ENCODE measurements around the gene MYH1.
"Not testable (repeated sequence)": the region's sequence is repeated elsewhere in the genome, so short reads cannot be mapped to it uniquely, and the experiment has no call there.

The MYH1 gene

GRCh38 chr17:10518271-10519037, at the start of gene MYH1:
Gene MYH1, minus strand, starts transcription at chr17:10518542. Its CDS starts 1,900 bp downstream, at chr17:10516642.
- no peak for DNase-seq (ENCODE audit: low spot score)

GRCh38 chr17:10563991-10564660, 45.8 kb upstream of the MYH1 start:
- DNase-seq (ENCODE audit: low spot score) = no peak

GRCh38 chr17:10558049-10558448, 39.7 kb upstream of the MYH1 start:
- DNase-seq (ENCODE audit: low spot score) = no peak

- no peak for DNase-seq (ENCODE audit: low spot score)
Observed at GRCh38 chr17:10557422-10557821, 39.1 kb upstream of the MYH1 start.

GRCh38 chr17:10556301-10557005, 38.1 kb upstream of the MYH1 start:
- DNase-seq (ENCODE audit: low spot score) = no peak

- DNase-seq (ENCODE audit: low spot score) = no peak
Observed at GRCh38 chr17:10550014-10550413, 31.7 kb upstream of the MYH1 start.

DNA sequence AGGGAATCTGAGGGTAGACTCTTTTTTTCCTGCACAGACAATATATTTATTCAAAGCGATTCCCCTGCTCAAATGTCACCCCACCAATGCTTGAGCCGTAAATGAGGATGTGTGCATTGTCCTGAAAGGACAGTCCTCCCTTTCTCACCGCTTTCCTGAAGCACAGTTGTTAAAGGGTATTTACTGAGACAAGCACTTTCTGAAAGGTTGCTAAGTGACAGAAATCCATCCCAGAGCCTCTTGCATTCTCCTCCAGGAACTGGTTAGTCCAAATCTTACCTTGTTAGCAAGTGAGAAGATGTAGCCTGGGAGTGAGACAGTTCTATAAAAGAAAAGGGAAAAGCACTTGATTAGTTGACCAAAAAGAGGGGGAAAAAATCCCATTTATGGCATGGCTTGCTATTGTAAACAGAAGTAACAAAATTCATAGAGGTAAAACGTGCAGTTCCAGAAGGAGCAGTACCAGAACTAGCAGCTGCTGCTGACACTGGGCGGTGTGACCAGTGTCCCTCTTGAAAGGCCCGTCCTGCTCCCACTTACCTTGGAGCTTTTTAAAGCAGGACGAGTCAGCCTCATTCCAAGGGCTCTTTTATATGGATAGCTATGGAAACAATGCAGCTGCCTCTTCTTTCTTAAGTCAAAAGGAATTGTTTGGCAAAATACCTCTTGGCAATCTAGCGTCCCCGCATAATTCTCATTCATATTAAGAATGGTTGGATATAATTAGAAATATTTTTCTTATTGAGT, 30.9 kb upstream of the MYH1 start, which contains the start of gene MYH2:
Gene MYH2 (minus strand): TSS at position 563 of the 747 bp plus-strand sequence. CDS start 1,738 bp downstream, outside the sequence.
- no peak for DNase-seq (ENCODE audit: low spot score)

- no peak for DNase-seq (ENCODE audit: low spot score)
Observed at GRCh38 chr17:10547351-10547750, 29.0 kb upstream of the MYH1 start.

- DNase-seq (ENCODE audit: low spot score) = not testable (repeated sequence)
Observed at GRCh38 chr17:10543486-10543885, 25.1 kb upstream of the MYH1 start.

DNA sequence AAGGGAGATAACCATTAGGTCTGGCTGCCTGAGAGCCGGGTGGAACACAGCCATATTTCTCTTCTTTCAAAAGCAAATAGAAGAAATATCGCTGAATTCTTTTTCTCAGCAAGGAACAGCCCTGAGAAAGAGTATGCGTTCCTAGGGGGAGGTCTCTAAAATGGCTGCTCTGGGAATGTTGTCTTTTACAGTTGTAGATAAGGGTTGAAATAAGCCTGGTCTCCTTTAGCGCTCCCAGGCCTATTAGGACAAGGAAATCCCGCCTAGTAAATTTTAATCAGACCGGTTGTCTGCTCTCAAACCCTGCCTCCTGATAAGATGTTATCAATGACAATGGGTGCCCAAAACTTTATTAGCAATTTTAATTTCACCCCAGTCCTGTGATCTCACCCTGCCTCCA, 22.8 kb upstream of the MYH1 start:
- not testable (repeated sequence) for DNase-seq (ENCODE audit: low spot score)

DNA sequence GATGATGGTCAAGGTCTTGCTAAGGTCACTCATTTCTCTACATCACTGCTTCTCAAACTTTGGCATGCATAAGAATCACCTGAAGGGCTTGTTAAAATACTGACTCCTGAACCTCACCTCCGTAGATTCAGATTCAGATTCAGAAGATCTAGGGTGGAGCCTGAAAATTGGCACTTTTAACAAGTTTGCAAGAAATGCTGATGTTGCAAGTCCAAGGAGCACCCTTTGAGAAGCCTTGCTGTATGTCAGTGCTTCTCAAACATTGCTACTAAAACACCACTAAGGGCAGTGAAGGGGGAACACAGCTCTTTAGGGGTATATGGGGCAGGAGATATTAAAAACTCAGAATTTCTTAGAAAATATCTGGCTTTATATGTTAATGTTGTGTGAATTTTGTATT, 13.7 kb upstream of the MYH1 start:
- DNase-seq (ENCODE audit: low spot score) = no peak

- no peak for DNase-seq (ENCODE audit: low spot score)
Observed at GRCh38 chr17:10527419-10527818, 9.1 kb upstream of the MYH1 start.

- DNase-seq (ENCODE audit: low spot score) = no peak
Observed at GRCh38 chr17:10526517-10526916, 8.2 kb upstream of the MYH1 start.

DNA sequence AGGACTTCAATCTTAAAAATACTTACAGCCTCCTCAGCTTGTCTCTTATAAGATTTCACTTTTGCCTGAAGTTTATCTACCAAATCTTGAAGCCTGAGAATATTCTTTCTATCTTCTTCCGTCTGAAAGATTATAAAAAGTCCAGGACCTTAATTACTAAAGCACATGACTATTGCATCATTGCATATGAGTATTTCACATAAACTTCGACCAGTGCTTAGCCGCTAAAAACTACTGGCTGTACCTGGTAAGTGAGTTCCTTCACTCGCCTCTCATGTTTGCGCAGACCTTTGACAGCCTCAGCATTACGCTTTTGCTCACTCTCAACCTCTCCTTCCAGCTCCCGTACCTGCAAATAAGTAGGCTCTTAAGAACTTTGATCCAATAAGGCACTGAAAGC, 4.7 kb upstream of the MYH1 start:
- no peak for DNase-seq (ENCODE audit: low spot score)

DNA sequence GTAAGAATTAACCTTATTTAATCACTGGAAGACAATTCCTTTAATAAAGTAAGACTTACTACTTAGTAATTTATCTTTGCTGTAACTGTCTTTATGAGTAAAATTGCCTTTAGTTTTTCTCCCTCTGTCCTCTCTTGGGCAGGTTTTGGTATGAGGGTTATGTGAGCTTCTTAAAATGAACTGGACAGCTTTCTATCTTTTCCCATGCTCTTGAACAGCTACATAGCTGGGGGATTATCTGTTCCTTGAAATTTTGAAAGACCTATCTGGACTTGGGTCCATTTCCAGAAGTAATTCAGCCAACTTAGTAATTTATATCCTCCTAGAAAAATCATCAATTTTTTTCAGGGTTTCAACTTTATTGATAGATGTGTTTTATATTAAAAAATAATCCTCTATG, 3.6 kb upstream of the MYH1 start:
- no peak for DNase-seq (ENCODE audit: low spot score)

- DNase-seq (ENCODE audit: low spot score) = no peak
Observed at GRCh38 chr17:10516638-10517037, 1.7 kb downstream of the MYH1 start.

DNA sequence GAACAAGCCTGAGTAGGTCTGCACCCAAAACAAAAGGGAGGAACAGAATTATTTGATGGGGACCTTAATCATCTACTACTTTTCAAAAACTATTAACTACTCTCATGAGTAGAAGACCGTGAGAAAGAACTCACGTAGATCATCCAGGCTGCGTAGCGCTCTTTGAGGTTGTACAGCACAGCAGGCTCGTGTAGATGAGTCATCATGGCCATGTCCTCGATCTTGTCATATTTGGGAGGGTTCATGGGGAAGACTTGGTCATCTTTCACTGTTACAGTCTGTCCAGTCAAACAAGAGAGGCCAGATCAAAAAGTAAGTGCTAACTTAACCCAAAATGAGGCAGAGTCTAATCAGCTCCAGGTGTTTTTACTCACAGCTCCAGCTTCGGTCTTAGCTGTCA, 2.3 kb downstream of the MYH1 start:
- no peak for DNase-seq (ENCODE audit: low spot score)

- DNase-seq (ENCODE audit: low spot score) = no peak
Observed at GRCh38 chr17:10513299-10514067, 4.9 kb downstream of the MYH1 start.

DNA sequence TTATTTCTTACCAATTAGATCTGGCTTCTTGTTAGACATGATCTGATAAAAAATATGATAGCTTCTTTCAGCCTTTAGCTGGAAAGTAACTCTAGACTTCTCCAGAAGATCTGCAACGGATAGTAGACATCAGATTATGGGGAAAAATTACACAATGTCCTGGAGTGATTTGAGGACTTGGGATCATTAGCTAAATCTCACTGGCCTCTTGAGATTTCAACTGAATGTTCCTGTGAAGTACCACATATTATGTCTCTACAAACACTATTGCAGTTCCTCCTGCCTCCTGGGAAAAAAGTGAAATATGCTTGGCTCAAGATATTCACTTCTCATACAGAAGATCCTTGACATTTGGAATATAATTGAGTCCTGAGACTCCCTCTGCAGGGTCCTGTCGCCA, 5.5 kb downstream of the MYH1 start:
- no peak for DNase-seq (ENCODE audit: low spot score)

- DNase-seq (ENCODE audit: low spot score) = no peak
Observed at GRCh38 chr17:10499950-10500349, 18.4 kb downstream of the MYH1 start.

DNA sequence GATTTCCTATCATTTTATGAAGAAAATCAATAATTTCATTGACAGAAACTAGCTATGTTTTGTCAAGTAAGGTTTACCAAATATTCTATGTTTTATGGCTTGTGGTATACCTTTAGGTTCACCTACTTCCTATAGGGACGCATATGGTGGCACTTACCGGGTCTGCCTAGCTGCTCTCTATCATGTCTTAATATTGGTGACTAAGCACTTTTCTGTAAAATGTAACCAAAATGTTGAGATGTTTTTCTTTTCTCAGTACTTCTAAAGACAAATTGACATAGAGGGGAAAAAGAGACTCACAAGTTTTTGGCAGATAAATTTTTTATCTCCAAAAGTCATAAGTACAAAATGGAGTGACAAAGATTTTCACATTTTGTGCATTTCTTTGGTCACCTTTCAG, 26.3 kb downstream of the MYH1 start:
- DNase-seq (ENCODE audit: low spot score) = no peak
